Stimulated activated CD8-positive, alpha-beta memory T cell treated with anti-CD3 and anti-CD28 coated beads, Interleukin-7, amount 100 ng/mL, for 1 hour (primary cell): Measurements from ENCODE around the gene HEATR5B.
"Not testable (repeated sequence)": the region's sequence is repeated elsewhere in the genome, so short reads cannot be mapped to it uniquely, and the experiment has no call there.

ENCODE experiments used
- DNase-seq, 2 donors: peaks; one replicate each; pipeline ENCODE4 v3.0.0-alpha.2; 2020; ENCODE audit warnings: low read depth in 2 of 2

Gene HEATR5B

GRCh38 chr2:36981911-36982310 lies 102.3 kb downstream of the HEATR5B start:
- no peak for DNase-seq

GRCh38 chr2:36979007-36979406 lies 105.2 kb downstream of the HEATR5B start:
- not testable (repeated sequence) for DNase-seq

GRCh38 chr2:36976065-36976464 lies 108.1 kb downstream of the HEATR5B start:
- no peak for DNase-seq

DNA sequence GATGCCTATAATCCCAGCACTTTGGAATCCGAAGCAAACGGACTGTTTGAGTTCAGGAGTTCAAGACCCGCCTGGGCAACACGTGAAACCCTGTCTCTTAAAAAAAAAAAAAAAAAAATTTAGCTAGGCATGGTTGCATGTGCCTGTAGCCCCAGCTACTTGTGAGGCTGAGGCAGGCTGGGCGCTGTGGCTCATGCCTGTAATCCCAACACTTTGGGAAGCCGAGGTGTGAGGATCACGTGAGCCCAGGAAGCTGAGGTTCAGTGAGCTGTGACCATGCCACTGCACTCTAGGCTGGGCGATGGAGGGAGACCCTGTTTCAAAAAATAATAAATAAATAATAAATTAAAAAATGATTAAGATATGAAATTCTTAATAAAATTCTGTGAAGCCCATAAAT lies 108.9 kb downstream of the HEATR5B start:
- DNase-seq: no peak

DNA sequence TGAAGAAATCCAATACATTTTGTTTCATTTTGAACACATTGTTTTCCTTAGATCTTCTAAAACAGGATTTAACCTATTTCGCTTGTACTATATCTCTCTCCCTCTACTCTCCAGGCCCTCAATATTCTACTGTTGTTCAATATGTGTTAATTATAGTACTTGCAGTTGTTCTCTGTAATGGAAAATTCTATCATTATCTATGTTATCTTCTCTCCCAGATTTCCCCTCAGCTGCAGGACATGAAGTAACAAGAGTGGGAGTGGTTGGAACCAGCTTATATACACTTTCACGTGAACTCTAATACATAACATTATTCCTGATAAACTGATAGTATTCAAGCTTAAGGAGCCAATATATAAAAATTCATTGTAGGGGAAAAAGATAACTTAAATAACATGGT lies 110.9 kb downstream of the HEATR5B start:
- no peak for DNase-seq

GRCh38 chr2:36971990-36972389 lies 112.2 kb downstream of the HEATR5B start:
- DNase-seq: no peak

- DNase-seq: no peak
Measured at GRCh38 chr2:36967236-36967876, 116.8 kb downstream of the HEATR5B start.

DNA sequence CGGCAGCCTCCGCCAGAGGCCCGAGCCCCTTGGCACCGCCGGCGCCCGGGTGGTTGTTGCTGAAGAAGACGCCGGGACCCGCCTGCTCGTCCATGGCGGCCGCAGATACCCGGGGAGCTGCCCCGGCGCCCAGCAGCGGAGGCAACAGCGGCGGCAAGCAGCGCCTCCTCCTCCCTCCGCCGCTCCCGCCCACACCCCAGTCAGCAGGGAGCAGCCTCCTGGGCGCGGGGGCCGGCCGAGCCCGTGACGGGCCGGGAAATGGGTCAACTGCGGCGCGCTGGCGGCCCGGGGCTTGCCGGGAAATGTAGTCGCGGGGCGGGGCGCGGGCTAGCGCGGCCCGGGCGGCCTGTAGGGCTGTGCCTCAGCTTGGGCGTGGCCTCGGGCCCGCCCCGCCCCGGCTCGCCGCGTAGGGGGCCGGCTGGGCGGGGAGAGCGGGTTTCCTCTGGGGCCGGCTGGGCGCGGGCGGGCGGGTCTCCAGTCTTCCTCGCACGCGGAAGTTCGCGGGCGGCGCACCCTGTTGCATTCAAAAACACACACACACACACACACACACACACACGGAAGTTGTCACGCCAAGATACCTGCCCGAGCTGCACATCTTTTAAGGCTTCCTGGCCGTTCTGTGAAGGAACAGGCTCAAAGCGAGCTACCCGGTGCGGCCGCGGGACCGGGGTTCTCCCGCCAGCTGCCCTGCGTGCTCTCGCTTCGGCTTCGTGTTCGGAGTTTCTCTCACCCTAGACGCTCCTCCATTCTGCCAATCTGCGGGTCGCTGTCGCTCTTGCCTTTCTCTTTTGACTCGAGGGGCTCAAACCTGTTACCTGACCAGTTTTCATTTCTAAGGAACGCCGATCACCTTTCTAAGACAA lies 117.6 kb downstream of the HEATR5B start, which contains the start of gene STRN:
Gene STRN (minus strand): TSS at position 167 of the 866 bp plus-strand sequence. CDS start 73 bp downstream, at position 94.
- DNase-seq: peak; percentile 92 to 95

GRCh38 chr2:36965751-36966369 lies 118.3 kb downstream of the HEATR5B start:
- DNase-seq: peak; percentile 4 to 7

DNA sequence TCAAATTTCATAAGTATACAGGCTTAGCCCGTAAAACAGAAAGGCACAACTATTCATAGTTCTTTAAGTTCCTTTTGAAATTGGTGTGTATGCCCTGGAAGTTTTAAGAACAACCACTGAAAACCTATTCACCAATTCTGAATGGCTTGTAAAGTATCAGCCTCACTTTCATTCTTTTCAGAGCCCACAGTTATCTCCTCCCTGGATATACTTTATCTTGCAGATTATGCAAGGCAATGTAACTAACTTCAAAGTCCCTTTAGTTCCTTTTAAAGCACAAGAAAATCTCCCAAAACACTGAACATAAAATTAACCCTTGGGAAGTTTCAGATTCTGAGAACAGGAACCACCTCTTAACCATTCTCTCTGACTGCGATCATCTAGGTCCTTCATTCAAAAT lies 119.0 kb downstream of the HEATR5B start:
- DNase-seq: no peak

DNA sequence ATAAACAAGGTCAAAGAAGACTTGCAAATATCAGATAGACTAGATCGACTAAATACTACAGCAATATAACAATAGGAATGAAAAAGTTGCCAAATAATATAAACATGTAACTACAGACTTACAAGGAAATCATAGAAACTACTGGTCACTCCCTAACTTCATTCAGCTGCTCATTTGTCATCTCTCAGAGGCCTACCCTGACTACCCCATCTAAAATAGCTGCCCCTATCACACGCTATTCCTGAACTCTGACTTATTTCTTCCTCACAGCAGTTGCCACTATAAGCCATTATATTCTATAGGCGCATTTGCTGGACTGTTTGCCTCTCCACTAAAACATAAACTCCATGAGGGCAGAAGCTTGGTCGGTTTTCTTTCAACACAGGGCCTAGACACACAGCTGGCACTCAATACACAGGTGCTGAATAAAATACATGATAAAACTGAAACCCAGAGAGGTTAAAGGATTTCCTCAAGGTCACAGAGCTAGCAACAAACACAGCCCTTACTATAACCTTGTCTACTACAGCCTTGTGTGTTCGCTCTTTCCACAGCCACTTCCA lies 119.6 kb downstream of the HEATR5B start:
- no peak for DNase-seq

DNA sequence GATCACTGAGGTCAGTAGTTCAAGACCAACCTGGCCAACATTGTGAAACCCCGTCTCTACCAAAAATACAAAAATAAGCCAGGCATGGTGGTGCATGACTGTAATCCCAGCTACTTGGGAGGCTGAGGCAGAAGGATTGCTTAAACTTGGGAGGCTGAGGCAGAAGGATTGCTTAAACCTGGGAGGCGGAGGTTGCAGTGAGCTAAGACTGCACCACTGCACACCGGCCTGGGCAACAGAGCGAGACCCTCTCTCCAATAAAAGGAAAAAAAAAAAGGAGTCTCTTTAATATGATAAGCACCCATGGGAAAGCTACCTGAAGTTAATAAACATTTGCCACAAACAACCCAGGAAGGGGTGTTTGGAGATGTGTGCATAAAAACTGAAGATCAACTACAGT lies 120.4 kb downstream of the HEATR5B start:
- DNase-seq: no peak

- DNase-seq: no peak
Measured at GRCh38 chr2:36963106-36963505, 121.1 kb downstream of the HEATR5B start.

DNA sequence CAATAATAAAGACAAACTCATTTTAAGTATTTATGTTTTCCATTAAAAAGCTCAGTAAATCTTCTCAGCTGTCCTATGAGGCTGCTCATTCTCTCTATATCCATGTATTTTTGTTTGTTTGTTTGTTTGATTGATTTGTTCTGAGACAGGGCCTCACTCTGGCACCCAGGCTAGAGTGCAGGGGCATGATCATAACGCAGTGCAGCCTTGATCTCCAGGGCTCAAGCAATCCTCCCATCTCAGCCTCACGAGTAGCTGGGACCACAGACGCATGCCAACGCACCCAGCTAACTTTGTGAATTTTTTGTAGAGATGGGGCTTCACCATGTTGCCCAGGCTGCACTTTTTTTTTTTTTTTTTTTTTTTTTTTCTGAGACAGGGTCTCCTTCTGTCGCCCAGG lies 123.4 kb downstream of the HEATR5B start:
- no peak for DNase-seq

DNA sequence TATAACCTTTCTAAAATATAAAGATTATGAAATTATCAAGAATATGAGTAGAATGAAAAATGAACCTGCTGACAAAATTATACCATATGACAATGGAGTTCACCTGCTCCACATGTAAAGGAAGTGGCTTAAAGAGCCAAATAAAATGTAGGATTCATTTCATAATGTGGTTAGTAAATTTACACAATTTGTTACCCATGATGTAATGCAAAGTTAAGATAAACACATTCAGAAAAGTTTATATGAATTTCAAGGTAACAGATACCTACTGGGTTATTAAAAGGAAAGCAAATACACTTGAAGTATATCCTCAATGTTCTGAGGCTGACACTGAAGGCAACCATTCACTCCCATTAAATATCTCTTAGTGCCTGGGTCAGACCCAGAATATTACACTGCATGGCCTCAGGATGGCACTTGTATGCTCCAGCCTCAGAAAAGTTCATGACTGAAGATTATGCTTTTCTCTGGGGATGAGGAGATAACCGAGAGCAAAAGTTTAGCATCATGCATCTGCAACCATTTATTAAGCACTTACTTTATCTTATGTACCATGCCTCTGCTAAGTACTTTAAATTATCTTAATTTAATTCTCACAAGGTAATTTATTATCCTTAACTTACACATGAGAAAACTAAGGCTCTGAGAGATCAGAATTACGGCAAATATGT lies 124.0 kb downstream of the HEATR5B start:
- DNase-seq: no peak

DNA sequence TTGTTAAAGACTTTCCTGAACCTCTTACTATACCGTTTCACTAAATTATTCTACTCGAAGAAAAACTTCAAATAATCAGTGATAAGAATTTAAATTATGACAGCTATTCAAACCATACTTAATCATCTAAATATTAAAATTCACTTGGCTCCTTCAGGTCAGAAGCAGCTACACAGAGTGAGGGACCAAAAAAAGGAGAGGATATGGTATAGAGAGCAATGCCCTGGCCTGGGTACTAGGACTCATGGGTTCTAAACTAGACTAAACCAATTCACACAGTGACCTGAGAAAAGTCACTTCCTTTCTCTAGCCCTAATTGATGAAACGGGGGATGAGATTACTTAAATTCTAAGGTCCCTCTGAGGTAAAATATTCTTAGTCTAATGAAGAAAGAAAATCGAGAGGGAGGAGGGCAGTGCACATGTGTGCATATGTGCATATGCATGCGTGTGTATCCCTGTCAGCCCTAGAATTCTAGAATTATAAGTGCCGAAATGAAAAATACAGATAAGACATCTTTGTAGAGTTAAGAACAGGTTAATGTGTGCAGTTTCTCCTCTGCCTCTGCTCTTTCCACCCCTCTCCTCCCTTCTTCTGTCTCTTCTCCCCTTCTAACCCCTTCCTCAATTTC lies 129.1 kb downstream of the HEATR5B start:
- no peak for DNase-seq

DNA sequence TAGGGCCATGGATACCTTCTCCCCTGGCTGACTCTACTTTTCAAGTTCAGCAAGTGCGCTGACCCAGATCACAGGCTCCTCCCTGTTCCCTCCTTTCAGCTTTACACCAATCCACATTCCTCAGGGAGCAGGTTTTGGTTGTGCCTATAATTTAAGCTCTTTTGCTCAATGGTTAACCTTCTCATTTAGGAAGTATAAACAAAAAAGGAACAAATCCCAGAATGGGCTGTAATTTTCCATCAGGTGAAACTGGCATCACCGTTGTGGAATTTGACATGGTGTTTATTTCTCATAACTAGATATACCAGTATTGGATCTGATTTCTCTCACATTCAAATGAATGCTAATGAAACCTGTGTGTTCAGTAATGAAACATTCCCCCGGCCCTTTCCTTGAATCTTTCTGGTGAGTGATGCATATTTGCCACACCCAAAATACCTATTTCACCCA lies 131.4 kb downstream of the HEATR5B start:
- no peak for DNase-seq

GRCh38 chr2:36951574-36951973 lies 132.6 kb downstream of the HEATR5B start:
- no peak for DNase-seq

GRCh38 chr2:36951027-36951518 lies 133.1 kb downstream of the HEATR5B start:
- no peak for DNase-seq

DNA sequence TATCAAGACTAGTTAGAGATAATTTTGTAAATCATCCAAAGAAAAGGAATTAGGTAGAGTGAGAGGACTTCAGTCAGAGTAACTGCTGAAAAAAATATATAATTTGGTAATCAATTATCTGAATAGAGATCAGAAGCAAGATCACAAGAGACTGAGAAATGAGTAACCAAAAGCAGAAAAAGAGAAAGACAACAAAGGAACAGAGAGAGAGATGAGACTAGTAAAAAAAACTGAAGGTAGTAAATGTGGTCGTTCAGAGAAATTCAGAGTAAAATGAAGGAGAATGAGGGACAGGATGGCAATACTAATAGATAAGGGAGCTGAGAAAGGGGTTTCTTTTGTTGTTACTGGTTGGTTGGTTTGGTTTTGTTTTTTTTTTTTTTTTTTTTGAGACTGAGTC lies 134.3 kb downstream of the HEATR5B start:
- no peak for DNase-seq

- not testable (repeated sequence) for DNase-seq
Measured at GRCh38 chr2:36945240-36945639, 138.9 kb downstream of the HEATR5B start.
